ENCODE measurements around the gene TBC1D22A.

- TF ChIP-seq CTCF (IDR thresholded peaks at IDR 0.05) (no peak), POLR2A (IDR thresholded peaks at IDR 0.05) (no peak)
Measured at GRCh38 chr22:46957521-46957920, 195.1 kb downstream of the TBC1D22A start.
